IMR-90 (cell line): Measurements from ENCODE around the gene ITSN1. TPM values are rescaled to one million over a fixed set of nuclear protein-coding genes. Genes with fewer than 3 reads are reported as not detected.

Experiments used
- ATAC-seq: fragments of 200-7000 bp; cut with Tn5 transposase; 2 replicates; pipeline ENCODE4 v1.9.1; 2020; ENCODE audit warnings: low read depth, mild to moderate bottlenecking, moderate library complexity
- BruUV-seq: library from RNA; stranded (reverse); fragments of 400-500 nt; replicated peaks from 2 replicates; lab custom pipeline; 2021; lab: Mats Ljungman, UMichigan
- CTCF ChIA-PET: fragments of 300-600 bp; formaldehyde crosslinking; extraction: SDS; loops from one replicate; lab custom pipeline; 2021; ENCODE audit warnings: antibody characterized with exemption; lab: Yijun Ruan, JAX
- POLR2A ChIA-PET: fragments of 300-600 bp; sonication (Branson Sonifier 250); formaldehyde crosslinking; loops from one replicate; lab custom pipeline; 2022; ENCODE audit warnings: antibody characterized with exemption; ENCODE audit not compliant: unreplicated experiment; lab: Charles Lee
- DNase-seq: peaks from one replicate; pipeline ENCODE4 v3.0.0; 2013
- H2AFZ ChIP-seq: replicated peaks from 2 replicates; pipeline ENCODE3; 2013; ENCODE audit warnings: low read length, mild to moderate bottlenecking; ENCODE audit not compliant: poor library complexity
- H2AK5ac ChIP-seq: 2 replicates; pipeline ENCODE4 v1.6.1; 2013; ENCODE audit warnings: low read depth, low read length, inconsistent platforms
- H2AK9ac ChIP-seq: replicated peaks from 2 replicates; pipeline ENCODE3; 2013; ENCODE audit warnings: mild to moderate bottlenecking, low read depth, low read length, moderate library complexity; ENCODE audit not compliant: poor library complexity
- H2BK120ac ChIP-seq: 2 replicates; pipeline ENCODE4 v1.6.1; 2013; ENCODE audit warnings: low read depth, low read length, inconsistent platforms
- H2BK15ac ChIP-seq: 3 replicates; pipeline ENCODE4 v1.6.1; 2013; ENCODE audit warnings: low read depth, low read length, inconsistent platforms
- H2BK20ac ChIP-seq: 2 replicates; pipeline ENCODE4 v1.6.1; 2013; ENCODE audit warnings: low read depth, mild to moderate bottlenecking, inconsistent platforms, low read length, moderate library complexity
- H2BK5ac ChIP-seq: 2 replicates; pipeline ENCODE4 v1.6.1; 2013; ENCODE audit warnings: mild to moderate bottlenecking, low read depth, low read length, inconsistent platforms; ENCODE audit not compliant: poor library complexity, severe bottlenecking
- H3K14ac ChIP-seq: replicated peaks from 2 replicates; pipeline ENCODE4 v1.6.1; 2013; ENCODE audit warnings: low read depth, low read length, inconsistent platforms
- H3K18ac ChIP-seq: 2 replicates; pipeline ENCODE4 v1.6.1; 2013; ENCODE audit warnings: low read depth, low read length, control low read depth
- H3K23ac ChIP-seq: 2 replicates; pipeline ENCODE4 v1.6.1; 2013; ENCODE audit warnings: low read depth, low read length, inconsistent platforms
- H3K27ac ChIP-seq: 2 replicates; pipeline ENCODE4 v1.5.1; 2013; ENCODE audit warnings: mild to moderate bottlenecking, control low read depth, low read length; ENCODE audit not compliant: insufficient read depth
- H3K27me3 ChIP-seq: 2 replicates; pipeline ENCODE4 v1.6.1; 2013; ENCODE audit warnings: low read length; ENCODE audit not compliant: control insufficient read depth, insufficient read depth
- H3K36me3 ChIP-seq: 2 replicates; pipeline ENCODE4 v1.6.1; 2013; ENCODE audit warnings: low read length, mixed read lengths; ENCODE audit not compliant: control insufficient read depth, insufficient read depth
- H3K4ac ChIP-seq: 2 replicates; pipeline ENCODE4 v1.6.1; 2013; ENCODE audit warnings: low read depth, low read length, inconsistent platforms
- H3K4me1 ChIP-seq: 2 replicates; pipeline ENCODE4 v1.6.1; 2013; ENCODE audit warnings: low read length, mixed read lengths; ENCODE audit not compliant: control insufficient read depth, insufficient read depth
- H3K4me2 ChIP-seq: 2 replicates; pipeline ENCODE4 v1.6.1; 2013; ENCODE audit warnings: low read depth, mild to moderate bottlenecking, control low read depth, low read length, moderate library complexity
- H3K4me3 ChIP-seq: 2 replicates; pipeline ENCODE4 v1.5.1; 2013; ENCODE audit warnings: low read depth, mild to moderate bottlenecking, control low read depth, low read length, moderate library complexity; ENCODE audit not compliant: insufficient read depth
- H3K56ac ChIP-seq: 2 replicates; pipeline ENCODE4 v1.6.1; 2013; ENCODE audit warnings: low read length, inconsistent platforms; ENCODE audit not compliant: insufficient read depth; ENCODE audit errors: extremely low read depth
- H3K79me1 ChIP-seq, 2 experiments: 2 replicates each; pipeline ENCODE4 v1.6.1; 2013; ENCODE audit warnings: low read length in 2 of 2, inconsistent platforms in 1 of 2, low read depth in 1 of 2
- H3K9ac ChIP-seq: 2 replicates; pipeline ENCODE4 v1.6.1; 2013; ENCODE audit warnings: low read depth, low read length, control low read depth
- H3K9me1 ChIP-seq: 2 replicates; pipeline ENCODE4 v1.6.1; 2013; ENCODE audit warnings: low read length, inconsistent platforms; ENCODE audit not compliant: insufficient read depth
- H3K9me3 ChIP-seq: 2 replicates; pipeline ENCODE4 v1.6.1; 2013; ENCODE audit warnings: low read length; ENCODE audit not compliant: control insufficient read depth, insufficient read depth
- H4K20me1 ChIP-seq: 2 replicates; pipeline ENCODE4 v1.6.1; 2013; ENCODE audit warnings: low read length, inconsistent platforms; ENCODE audit not compliant: insufficient read depth
- H4K5ac ChIP-seq: 2 replicates; pipeline ENCODE4 v1.6.1; 2013; ENCODE audit warnings: mild to moderate bottlenecking, low read depth, low read length, control low read depth
- H4K8ac ChIP-seq, 2 experiments: 2 replicates each; pipeline ENCODE4 v1.6.1; 2013; ENCODE audit warnings: low read depth in 2 of 2, low read length in 2 of 2, control low read depth in 1 of 2, inconsistent platforms in 1 of 2
- H4K91ac ChIP-seq: 2 replicates; pipeline ENCODE4 v1.6.1; 2013; ENCODE audit warnings: low read depth, low read length, inconsistent platforms; ENCODE audit not compliant: insufficient read depth
- CHD1 ChIP-seq: IDR thresholded peaks from 2 replicates; pipeline ENCODE4 v1.6.1; 2012; ENCODE audit warnings: low read depth, low read length, improper control_type of control experiment
- CTCF ChIP-seq: conservative IDR thresholded peaks from 2 replicates; pipeline ENCODE4 v1.5.1; 2012; ENCODE audit warnings: mild to moderate bottlenecking, low read depth, low read length, improper control_type of control experiment
- ELK1 ChIP-seq: fragments of 150-350 bp; IDR thresholded peaks from 2 replicates; pipeline ENCODE4 v1.6.1; 2016; ENCODE audit warnings: low read depth, mild to moderate bottlenecking, low read length, moderate library complexity, borderline replicate concordance
- FOS ChIP-seq: fragments of 150-350 bp; IDR thresholded peaks from 2 replicates; pipeline ENCODE4 v1.6.1; 2016; ENCODE audit warnings: low read depth, low read length
- MXI1 ChIP-seq: IDR thresholded peaks from 2 replicates; pipeline ENCODE4 v1.6.1; 2012; ENCODE audit warnings: low read depth, mild to moderate bottlenecking, low read length, moderate library complexity, borderline replicate concordance
- RAD21 ChIP-seq: IDR thresholded peaks from 2 replicates; pipeline ENCODE4 v1.6.1; 2012; ENCODE audit warnings: low read length, improper control_type of control experiment
- RCOR1 ChIP-seq: IDR thresholded peaks from 2 replicates; pipeline ENCODE4 v1.6.1; 2012; ENCODE audit warnings: mild to moderate bottlenecking, low read length, improper control_type of control experiment; ENCODE audit not compliant: insufficient replicate concordance
- SMC3 ChIP-seq: fragments of 150-350 bp; IDR thresholded peaks from 2 replicates; pipeline ENCODE4 v1.6.1; 2016; ENCODE audit warnings: low read depth, mild to moderate bottlenecking, antibody characterized with exemption, low read length, moderate library complexity
- WGBS, 2 experiments: methylation state at CpG; one replicate each; pipeline versions ENCODE4 v1.1.5 to v1.1.7; 2013; ENCODE audit warnings: missing lambda C conversion rate in 2 of 2; ENCODE audit not compliant: insufficient read length in 1 of 2; ENCODE audit errors: extremely low coverage in 2 of 2; 5-methylcytosine and 5-hydroxymethylcytosine counted together
- dilution Hi-C: fragments of 300-500 bp; cut with HindIII; formaldehyde crosslinking; loops from one replicate; pipeline ENCODE4 v1.14.3; 2018; ENCODE audit warnings: low sequenced_read_pairs; ENCODE audit not compliant: unreplicated experiment
- in situ Hi-C: fragments of 300-500 bp; cut with MboI; formaldehyde crosslinking; loops from 3 replicates; pipeline ENCODE4 v1.14.3; 2019; ENCODE audit warnings: low sequenced_read_pairs, inconsistent platforms, mixed read lengths
- intact Hi-C: fragments of 100-400 bp; cut with micrococcal nuclease; formaldehyde crosslinking; loops from 2 replicates; pipeline ENCODE4 v1.10.0; 2022
- polyA plus RNA-seq, 3 experiments: library from polyadenylated mRNA; depleted of rRNA; stranded (reverse); fragments of >200 nt; gene quantifications; 2 replicates each; pipeline ENCODE4 v1.2.3, GENCODE V29; 2012; ENCODE audit warnings: low replicate concordance in 1 of 3
- total RNA-seq: library from RNA; depleted of rRNA; stranded (reverse); fragments of >200 nt; gene quantifications from 2 replicates; pipeline ENCODE4 v1.2.3, GENCODE V29; 2012

Gene ITSN1
- total and polyA plus RNA-seq, 2 of the 4 experiments (the other 2 are of a cell fraction) = 45.4 to 62.0 TPM

DNA sequence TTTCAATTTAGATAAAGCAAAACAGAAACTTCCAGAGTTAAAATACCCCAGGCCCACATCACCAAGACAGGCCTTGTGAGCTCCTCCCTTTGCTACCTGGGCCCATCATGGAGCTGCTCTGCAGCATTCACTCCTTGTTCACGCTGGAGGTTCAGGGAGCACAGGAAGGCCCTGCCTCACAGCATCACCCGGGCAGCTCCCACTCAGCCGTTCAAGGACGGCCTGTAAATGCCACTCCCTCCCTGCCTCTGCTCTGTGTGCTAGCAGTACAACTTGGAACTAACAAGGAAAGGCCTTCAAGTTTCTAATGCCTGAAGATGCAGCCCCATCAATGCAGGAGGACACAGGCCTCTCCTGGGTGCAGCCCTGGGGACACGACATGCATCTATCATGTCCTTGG lies 261.7 kb downstream of the ITSN1 start:
- peaks cover 1% of the 10 kb centered on the region; the same call in 1 of the 2 replicates for H3K9me1 ChIP-seq
- dilution Hi-C loops = no loop called here

More for the DNA sequence above, 261.7 kb downstream of the ITSN1 start:
- H3K4me2 ChIP-seq = no peak overlapping the region
- H3K9me3 ChIP-seq = no peaks in the 10 kb centered on the region
- 81% methylated on average over 3 of the region's 5 CpGs; no CpG with 5 or more reads in 1 of the 2 experiments for WGBS, 2 experiments
- in situ Hi-C loops = loop anchor here (25.0 kb wide), 1 partner anchor 708 kb away; the partner anchor contains the start of gene RCAN1
- H3K9ac ChIP-seq = no peak overlapping the region
- intact Hi-C loops = no loop called here
- H3K14ac ChIP-seq = no peak overlapping the region
- DNase-seq = no peak
- H2BK15ac ChIP-seq = no peak overlapping the region
- H4K20me1 ChIP-seq = no peaks in the 10 kb centered on the region
- no peak overlapping the region for H2AK5ac ChIP-seq
- no peak overlapping the region for H4K91ac ChIP-seq
- peaks cover 0 to 3% of the 10 kb centered on the region in 2 experiments; a peak in 1 of 4 replicates for H3K79me1 ChIP-seq
- BruUV-seq = no TSS peak
- H3K27ac ChIP-seq = no peak overlapping the region
- no peak overlapping the region for H4K5ac ChIP-seq
- H2BK5ac ChIP-seq = no peak overlapping the region
- POLR2A ChIA-PET = interaction anchor here (0.6 kb wide), 1 partner anchor 241 kb away, joined by 3 read pairs; no protein-coding TSS in a partner anchor
- no peak for TF ChIP-seq MXI1
- TF ChIP-seq FOS = no peak
- no peak for TF ChIP-seq CTCF
- TF ChIP-seq CHD1 = no peak
- TF ChIP-seq RCOR1 = no peak
- TF ChIP-seq ELK1 = no peak
- TF ChIP-seq RAD21 = no peak
- TF ChIP-seq SMC3 = no peak
- no peak overlapping the region for H3K4ac ChIP-seq
- no peaks in the 10 kb centered on the region for H3K27me3 ChIP-seq
- no peak overlapping the region for H3K18ac ChIP-seq
- H2BK20ac ChIP-seq = no peak overlapping the region
- H3K56ac ChIP-seq = no peak overlapping the region
- H3K23ac ChIP-seq = no peak overlapping the region
- no peak overlapping the region for H2AK9ac ChIP-seq
- no peak overlapping the region for H2BK120ac ChIP-seq
- peaks cover 4% of the 10 kb centered on the region for H3K4me1 ChIP-seq
- no peak overlapping the region for H3K4me3 ChIP-seq
- H4K8ac ChIP-seq = no peak overlapping the region
- CTCF ChIA-PET = no interaction called here
- H2AFZ ChIP-seq = no peak overlapping the region
- ATAC-seq = no peak
- H3K36me3 ChIP-seq = peaks cover 48% of the 10 kb centered on the region
